ENCODE measurements around the gene SLC16A1. TPM values are rescaled to one million over a fixed set of nuclear protein-coding genes. Genes with fewer than 3 reads are reported as not detected.
"Not testable (repeated sequence)": the region's sequence is repeated elsewhere in the genome, so short reads cannot be mapped to it uniquely, and the experiment has no call there.

Gene SLC16A1
- total RNA-seq, 4 donors from 2014 or later, result 27.9 to 46.5 (median 36.9) TPM

- no peak overlapping the region for H3K4me3 ChIP-seq
- H3K9me3 ChIP-seq, result no peaks in the 10 kb centered on the region
- peak; percentile 40 for ATAC-seq
- 50% methylated on average over 1 of the region's 2 CpGs for WGBS, 2 donors (ENCODE audit: low coverage in 1 of 2)
- H3K27me3 ChIP-seq, result no peaks in the 10 kb centered on the region
- peaks cover 0 to 5% of the 10 kb centered on the region in 2 donors for H3K36me3 ChIP-seq
- peaks cover 0 to 45% (median 15%) of the 10 kb centered on the region in 3 donors for H3K4me1 ChIP-seq
- peak; percentile 67 for TF ChIP-seq POLR2AphosphoS5 (IDR thresholded peaks at IDR 0.05)
- TF ChIP-seq CTCF (IDR thresholded peaks at IDR 0.05), result no peak
- TF ChIP-seq POLR2A (IDR thresholded peaks at IDR 0.05), result no peak
- TF ChIP-seq EP300 (IDR thresholded peaks at IDR 0.05), result no peak
- H3K27ac ChIP-seq, result peak overlapping the region; percentile 75 to 81 (median 76)
These were observed 41.8 kb upstream of the SLC16A1 start for GRCh38 chr1:112997781-112998180.

GRCh38 chr1:112995890-112996289, 39.9 kb upstream of the SLC16A1 start:
- Histone ChIP-seq H3K9me3 (no peaks in the 10 kb centered on the region), H3K4me1 (peaks cover 0 to 45% (median 15%) of the 10 kb centered on the region in 3 donors), H3K4me3 (no peak overlapping the region), H3K36me3 (peaks cover 0 to 5% of the 10 kb centered on the region in 2 donors), H3K27me3 (no peaks in the 10 kb centered on the region), H3K27ac (peak overlapping the region in 3 of 4 donors; percentile 61 to 78 (median 75))
- no peak for ATAC-seq
- TF ChIP-seq EP300 (IDR thresholded peaks at IDR 0.05) (no peak), POLR2AphosphoS5 (IDR thresholded peaks at IDR 0.05) (peak; percentile 77)
- WGBS, 2 donors (ENCODE audit: low coverage in 1 of 2), result 37 to 53% methylated on average over 2 of the region's 2 CpGs

- Histone ChIP-seq H3K27ac (peak overlapping the region; percentile 16 to 78 (median 68)), H3K4me1 (peaks cover 0 to 42% (median 15%) of the 10 kb centered on the region in 3 donors)
- H3K27me3 ChIP-seq, H3K36me3 ChIP-seq, ATAC-seq, H3K9me3 ChIP-seq, H3K4me3 ChIP-seq: not testable (repeated sequence)
- WGBS, 2 donors (ENCODE audit: low coverage in 1 of 2), result 79 to 96% methylated on average over 2 to 7 of the region's 9 CpGs
These were observed 39.0 kb upstream of the SLC16A1 start for GRCh38 chr1:112995021-112995420.

- Histone ChIP-seq H3K27ac (no peak overlapping the region), H3K36me3 (peaks cover 0 to 5% of the 10 kb centered on the region in 2 donors), H3K4me3 (no peak overlapping the region), H3K9me3 (no peaks in the 10 kb centered on the region), H3K4me1 (peaks cover 0 to 30% (median 4%) of the 10 kb centered on the region in 3 donors), H3K27me3 (no peaks in the 10 kb centered on the region)
- 67% methylated on average over 1 of the region's 1 CpG for WGBS, 2 donors (ENCODE audit: low coverage in 1 of 2)
- no peak for ATAC-seq
- TF ChIP-seq POLR2A (IDR thresholded peaks at IDR 0.05) (no peak), EP300 (IDR thresholded peaks at IDR 0.05) (no peak), POLR2AphosphoS5 (IDR thresholded peaks at IDR 0.05) (no peak), CTCF (IDR thresholded peaks at IDR 0.05) (no peak)
These were observed 36.8 kb upstream of the SLC16A1 start for GRCh38 chr1:112992780-112993179.

- Histone ChIP-seq H3K27me3 (no peaks in the 10 kb centered on the region), H3K36me3 (peaks cover 0 to 2% of the 10 kb centered on the region in 2 donors), H3K4me1 (peaks cover 0 to 26% (median 0%) of the 10 kb centered on the region in 3 donors), H3K4me3 (no peak overlapping the region), H3K9me3 (no peaks in the 10 kb centered on the region), H3K27ac (no peak overlapping the region)
- WGBS, 2 donors (ENCODE audit: low coverage in 1 of 2), result 85 to 100% methylated on average over 1 to 4 of the region's 4 CpGs
- ATAC-seq, result no peak
- TF ChIP-seq EP300 (IDR thresholded peaks at IDR 0.05) (no peak), CTCF (IDR thresholded peaks at IDR 0.05) (no peak), POLR2AphosphoS5 (IDR thresholded peaks at IDR 0.05) (no peak), POLR2A (IDR thresholded peaks at IDR 0.05) (no peak)
These were observed 35.6 kb upstream of the SLC16A1 start for GRCh38 chr1:112991402-112992120.

GRCh38 chr1:112990271-112990670, 34.3 kb upstream of the SLC16A1 start:
- no peak for ATAC-seq
- TF ChIP-seq POLR2A (IDR thresholded peaks at IDR 0.05) (no peak), EP300 (IDR thresholded peaks at IDR 0.05) (no peak), POLR2AphosphoS5 (IDR thresholded peaks at IDR 0.05) (no peak), CTCF (IDR thresholded peaks at IDR 0.05) (no peak)

More at GRCh38 chr1:112990271-112990670, 34.3 kb upstream of the SLC16A1 start:
- no peaks in the 10 kb centered on the region for H3K9me3 ChIP-seq
- no peak overlapping the region for H3K4me3 ChIP-seq
- no peaks in the 10 kb centered on the region for H3K27me3 ChIP-seq
- peaks cover 0 to 39% (median 0%) of the 10 kb centered on the region in 3 donors for H3K4me1 ChIP-seq
- H3K27ac ChIP-seq, result no peak overlapping the region
- no peaks in the 10 kb centered on the region for H3K36me3 ChIP-seq
- 70% methylated on average over 2 of the region's 7 CpGs; no CpG with 5 or more reads in 1 of the 2 donors for WGBS, 2 donors (ENCODE audit: low coverage in 1 of 2)

Measured in gastroesophageal sphincter (tissue), 4 donors.